Loucy (cell line): ENCODE results near the gene DENND4B.

Experiments used
- H2AFZ ChIP-seq: fragments of 200-600 bp; sonication (generic); 2 replicates; pipeline ENCODE4 v1.6.0; 2016; ENCODE audit warnings: antibody characterized with exemption, mild to moderate bottlenecking, low read length, moderate library complexity
- H3F3A ChIP-seq: fragments of 200-600 bp; 2 replicates; pipeline ENCODE4 v1.6.0; 2016; ENCODE audit warnings: antibody characterized with exemption, low read depth, mild to moderate bottlenecking
- H3K27me3 ChIP-seq: fragments of 200-600 bp; sonication (generic); 2 replicates; pipeline ENCODE4 v1.6.1; 2014; ENCODE audit warnings: low read length, mild to moderate bottlenecking; ENCODE audit not compliant: insufficient read depth, poor library complexity, severe bottlenecking
- H3K36me3 ChIP-seq: fragments of 200-600 bp; sonication (generic); 2 replicates; pipeline ENCODE4 v1.6.1; 2016; ENCODE audit warnings: low read length; ENCODE audit not compliant: insufficient read depth
- H3K4me1 ChIP-seq: fragments of 200-600 bp; sonication (generic); 2 replicates; pipeline ENCODE4 v1.5.1; 2014; ENCODE audit warnings: low read length, mild to moderate bottlenecking; ENCODE audit not compliant: insufficient read depth, poor library complexity, severe bottlenecking
- H3K4me2 ChIP-seq: fragments of 200-600 bp; sonication (generic); 2 replicates; pipeline ENCODE4 v1.6.0; 2014; ENCODE audit warnings: antibody characterized with exemption, low read length, low read depth, mild to moderate bottlenecking; ENCODE audit not compliant: poor library complexity, severe bottlenecking
- H3K4me3 ChIP-seq: fragments of 200-600 bp; sonication (generic); 2 replicates; pipeline ENCODE4 v1.5.1; 2014; ENCODE audit warnings: low read length, mild to moderate bottlenecking, mixed read lengths; ENCODE audit not compliant: poor library complexity, severe bottlenecking
- H3K79me2 ChIP-seq: fragments of 200-600 bp; sonication (generic); 2 replicates; pipeline ENCODE4 v1.6.1; 2014; ENCODE audit warnings: low read length; ENCODE audit not compliant: insufficient read depth
- H3K9ac ChIP-seq: fragments of 200-600 bp; sonication (generic); 2 replicates; pipeline ENCODE4 v1.6.0; 2014; ENCODE audit warnings: mild to moderate bottlenecking, low read depth, low read length, moderate library complexity; ENCODE audit not compliant: poor library complexity, severe bottlenecking
- H3K9me2 ChIP-seq: fragments of 200-600 bp; sonication (generic); replicated peaks from 2 replicates; pipeline ENCODE4 v1.6.1; 2016; ENCODE audit warnings: low read depth, low read length, mixed read lengths
- H3K9me3 ChIP-seq: fragments of 200-600 bp; sonication (generic); 2 replicates; pipeline ENCODE4 v1.6.1; 2014; ENCODE audit warnings: mild to moderate bottlenecking, antibody characterized with exemption, low read length, low read depth; ENCODE audit not compliant: insufficient read depth
- H4K20me1 ChIP-seq: fragments of 200-600 bp; sonication (generic); 2 replicates; pipeline ENCODE4 v1.6.0; 2014; ENCODE audit warnings: antibody characterized with exemption, low read length, mild to moderate bottlenecking; ENCODE audit not compliant: insufficient read depth, poor library complexity, severe bottlenecking
- CTCF ChIP-seq: fragments of 200-600 bp; sonication (generic); conservative IDR thresholded peaks from 2 replicates; pipeline ENCODE4 v1.5.1; 2014; ENCODE audit warnings: mild to moderate bottlenecking, antibody characterized with exemption, low read length
- EZH2phosphoT487 ChIP-seq: fragments of 200-600 bp; IDR thresholded peaks from 2 replicates; pipeline ENCODE4 v1.6.1; 2018; ENCODE audit warnings: antibody characterized with exemption, mild to moderate bottlenecking, moderate library complexity, borderline replicate concordance

The DENND4B gene

GRCh38 chr1:153921803-153922075 is 24.8 kb downstream of the DENND4B start:
- Histone ChIP-seq H3F3A (no peaks in the 10 kb centered on the region), H2AFZ (no peak overlapping the region), H3K9me2 (no peaks in the 10 kb centered on the region), H4K20me1 (peaks cover 49% of the 10 kb centered on the region), H3K4me3 (peak overlapping the region; percentile 97), H3K36me3 (peaks cover 4% of the 10 kb centered on the region; the same call in 1 of the 2 replicates), H3K9me3 (no peaks in the 10 kb centered on the region), H3K4me1 (peaks cover 36% of the 10 kb centered on the region), H3K4me2 (peak overlapping the region; percentile 94), H3K79me2 (peaks cover 63% of the 10 kb centered on the region), H3K9ac (peak overlapping the region; percentile 96), H3K27me3 (no peaks in the 10 kb centered on the region)
- TF ChIP-seq CTCF (no peak), EZH2phosphoT487 (no peak)

GRCh38 chr1:153921080-153921802 is 25.3 kb downstream of the DENND4B start:
- Histone ChIP-seq H3K4me2 (peak overlapping the region; percentile 94), H3K4me1 (peaks cover 38% of the 10 kb centered on the region), H3K79me2 (peaks cover 68% of the 10 kb centered on the region), H3K36me3 (peaks cover 4% of the 10 kb centered on the region; the same call in 1 of the 2 replicates), H3K9me3 (no peaks in the 10 kb centered on the region), H3K9me2 (no peaks in the 10 kb centered on the region), H3K4me3 (peak overlapping the region; percentile 97), H3K27me3 (no peaks in the 10 kb centered on the region), H3K9ac (peak overlapping the region; percentile 96), H4K20me1 (peaks cover 54% of the 10 kb centered on the region), H2AFZ (no peak overlapping the region), H3F3A (no peaks in the 10 kb centered on the region)
- TF ChIP-seq EZH2phosphoT487 (no peak), CTCF (no peak)

GRCh38 chr1:153919876-153920852 is 26.4 kb downstream of the DENND4B start:
- no peak overlapping the region for H2AFZ ChIP-seq
- H3K4me3 ChIP-seq, result peak overlapping the region; percentile 97
- H3K79me2 ChIP-seq, result peaks cover 79% of the 10 kb centered on the region
- H3K4me1 ChIP-seq, result peaks cover 40% of the 10 kb centered on the region
- H3K27me3 ChIP-seq, result no peaks in the 10 kb centered on the region
- peaks cover 4% of the 10 kb centered on the region; the same call in 1 of the 2 replicates for H3K36me3 ChIP-seq
- peak overlapping the region; percentile 94 for H3K4me2 ChIP-seq
- no peaks in the 10 kb centered on the region for H3K9me2 ChIP-seq
- TF ChIP-seq EZH2phosphoT487 (no peak), CTCF (peak; percentile 39)
- H3K9ac ChIP-seq, result peak overlapping the region; percentile 96
- no peaks in the 10 kb centered on the region for H3F3A ChIP-seq
- peaks cover 64% of the 10 kb centered on the region for H4K20me1 ChIP-seq
- no peaks in the 10 kb centered on the region for H3K9me3 ChIP-seq
